Endothelial cell of umbilical vein (primary cell): ENCODE measurements around the gene SYNE1. TPM values are rescaled to one million over a fixed set of nuclear protein-coding genes. Genes with fewer than 3 reads are reported as not detected.

Source experiments
- BruUV-seq: library from RNA; stranded (reverse); fragments of 400-500 nt; replicated peaks from 2 replicates; lab custom pipeline; 2021; lab: Mats Ljungman, UMichigan
- CTCF ChIA-PET: fragments of 300-600, 350-600 bp; sonication (Branson Sonifier 250); formaldehyde crosslinking; loops from one replicate; lab custom pipeline; 2021; ENCODE audit warnings: antibody characterized with exemption, inconsistent platforms; lab: Charles Lee
- POLR2A ChIA-PET: fragments of 300-600, 350-600 bp; sonication (Branson Sonifier 250); formaldehyde crosslinking; loops from one replicate; lab custom pipeline; 2021; ENCODE audit warnings: antibody characterized with exemption, inconsistent platforms; lab: Charles Lee
- DNase-seq: peaks from one replicate; pipeline ENCODE4 v3.0.0-alpha.2; 2011; ENCODE audit warnings: low read depth, low spot score
- FAIRE-seq: peaks from 2 replicates; lab custom pipeline; 2011; peaks lifted over from hg19 to GRCh38; lab: Jason Lieb, UNC
- H2AFZ ChIP-seq: 2 replicates; pipeline ENCODE4 v1.6.0; 2012; ENCODE audit warnings: low read depth, low read length, control low read depth, inconsistent platforms
- H3K27ac ChIP-seq: 2 replicates; pipeline ENCODE4 v1.5.1; 2011; ENCODE audit warnings: low read depth, mild to moderate bottlenecking, control low read depth, low read length, moderate library complexity; ENCODE audit not compliant: insufficient read depth
- H3K27me3 ChIP-seq, 2 experiments: 2 replicates each; pipeline versions ENCODE4 v1.6.0 to v1.6.1; 2011; ENCODE audit warnings: low read length in 2 of 2, mixed read lengths in 1 of 2; ENCODE audit not compliant: control insufficient read depth in 2 of 2, insufficient read depth in 2 of 2
- H3K36me3 ChIP-seq, 2 experiments: 2 replicates in 1 of 2; 3 replicates in 1 of 2; pipeline ENCODE4 v1.5.1; 2011; ENCODE audit warnings: low read length in 2 of 2, mild to moderate bottlenecking in 1 of 2, moderate library complexity in 1 of 2; ENCODE audit not compliant: control insufficient read depth in 2 of 2, insufficient read depth in 2 of 2; ENCODE audit errors: extremely low read depth in 1 of 2
- H3K4me1 ChIP-seq: 3 replicates; pipeline ENCODE4 v1.5.1; 2011; ENCODE audit warnings: mild to moderate bottlenecking, low read length; ENCODE audit not compliant: control insufficient read depth, insufficient read depth; ENCODE audit errors: extremely low read depth
- H3K4me2 ChIP-seq: 2 replicates; pipeline ENCODE4 v1.6.1; 2011; ENCODE audit warnings: low read length, control low read depth, mixed read lengths; ENCODE audit not compliant: insufficient read depth
- H3K4me3 ChIP-seq, 3 experiments: fragments of 200-600 bp in 1 of 3; sonication (generic), shearing (Covaris generic) in 1 of 3; replicated peaks in 1 of 3; 2 replicates each; pipeline ENCODE4 v1.5.1; 2011 to 2016; ENCODE audit warnings: control low read depth in 3 of 3, low read length in 3 of 3, mild to moderate bottlenecking in 2 of 3, inconsistent platforms in 1 of 3, low read depth in 1 of 3, moderate library complexity in 1 of 3; ENCODE audit not compliant: insufficient read depth in 1 of 3
- H3K79me2 ChIP-seq: 2 replicates; pipeline ENCODE4 v1.6.0; 2012; ENCODE audit warnings: low read length, inconsistent platforms; ENCODE audit not compliant: control insufficient read depth, insufficient read depth
- H3K9ac ChIP-seq: replicated peaks from 2 replicates; pipeline ENCODE3; 2011; ENCODE audit warnings: low read length, control low read depth; ENCODE audit not compliant: insufficient read depth; ENCODE audit errors: extremely low read depth
- H3K9me1 ChIP-seq: replicated peaks from 3 replicates; pipeline ENCODE4 v1.6.0; 2011; ENCODE audit warnings: mild to moderate bottlenecking, low read length; ENCODE audit not compliant: control insufficient read depth, insufficient read depth; ENCODE audit errors: extremely low read depth
- H3K9me3 ChIP-seq: replicated peaks from 2 replicates; pipeline ENCODE4 v1.5.1; 2012; ENCODE audit warnings: low read length, inconsistent platforms; ENCODE audit not compliant: control insufficient read depth, insufficient read depth
- H4K20me1 ChIP-seq: replicated peaks from 2 replicates; pipeline ENCODE3; 2011; ENCODE audit warnings: mild to moderate bottlenecking, low read length; ENCODE audit not compliant: control insufficient read depth, insufficient read depth; ENCODE audit errors: extremely low read depth
- EZH2 ChIP-seq: IDR thresholded peaks from 2 replicates; pipeline ENCODE4 v1.6.1; 2012; ENCODE audit warnings: borderline replicate concordance, low read depth, mild to moderate bottlenecking, moderate library complexity, low read length, inconsistent platforms; ENCODE audit not compliant: severe bottlenecking
- FOS ChIP-seq: IDR thresholded peaks from 2 replicates; pipeline ENCODE4 v1.6.1; 2011; ENCODE audit warnings: mild to moderate bottlenecking, low read length, moderate library complexity, borderline replicate concordance; ENCODE audit not compliant: insufficient read depth
- GATA2 ChIP-seq: IDR thresholded peaks from 2 replicates; pipeline ENCODE4 v1.7.0; 2011; ENCODE audit warnings: low read depth, mild to moderate bottlenecking, moderate library complexity, mixed read lengths, low read length; ENCODE audit not compliant: insufficient read length, insufficient read depth
- JUN ChIP-seq: IDR thresholded peaks from 2 replicates; pipeline ENCODE4 v1.6.1; 2011; ENCODE audit warnings: borderline replicate concordance, low read depth; ENCODE audit not compliant: insufficient read length, insufficient read depth
- MYC ChIP-seq: IDR thresholded peaks from one replicate; pipeline ENCODE4 v1.6.1; 2011; ENCODE audit warnings: mild to moderate bottlenecking, low read depth, low read length
- POLR2A ChIP-seq: IDR thresholded peaks from 2 replicates; pipeline ENCODE4 v1.6.1; 2012; ENCODE audit warnings: low read depth, mild to moderate bottlenecking, control low read depth, low read length
- POLR2AphosphoS5 ChIP-seq: IDR thresholded peaks from 2 replicates; pipeline ENCODE4 v1.6.1; 2012; ENCODE audit warnings: low read depth, mild to moderate bottlenecking, control low read depth, low read length, moderate library complexity; ENCODE audit not compliant: insufficient read depth
- dilution Hi-C: fragments of 300-500 bp; cut with MboI; formaldehyde crosslinking; loops from one replicate; pipeline ENCODE4 v1.15.0; 2019; ENCODE audit warnings: low sequenced_read_pairs; ENCODE audit not compliant: extremely low pct_ligation_motif_present
- intact Hi-C: fragments of 100-400 bp; cut with micrococcal nuclease; formaldehyde crosslinking; loops from one replicate; pipeline ENCODE4 v1.10.0; 2022
- polyA plus RNA-seq, 4 experiments: library from polyadenylated mRNA; depleted of rRNA in 3 of 4; stranded (reverse) in 3 of 4; unstranded in 1 of 4; fragments of >200 nt; gene quantifications; 2 replicates each; pipeline versions ENCODE4 v1.2.1 to v1.2.3, GENCODE V29; 2011 to 2012; ENCODE audit warnings: missing spikeins in 1 of 4
- total RNA-seq: library from RNA; stranded (reverse); gene quantifications from 2 replicates; pipeline ENCODE4 v1.2.3, GENCODE V29; 2021
- TF ChIP-seq, protein P1 (sequence below): IDR thresholded peaks from 2 replicates; pipeline ENCODE4 v1.6.1; 2011; ENCODE audit not compliant: insufficient read depth, insufficient read length
- TF ChIP-seq, protein P2 (sequence below), 2 donors: IDR thresholded peaks; 1 replicate in 1 of 2; 2 replicates in 1 of 2; pipeline ENCODE4 v1.5.1; 2011; ENCODE audit warnings: low read length in 2 of 2, mild to moderate bottlenecking in 2 of 2, moderate library complexity in 2 of 2, control low read depth in 1 of 2, inconsistent platforms in 1 of 2, low read depth in 1 of 2; ENCODE audit not compliant: insufficient read depth in 1 of 2; ENCODE audit errors: extremely low read depth in 1 of 2

The SYNE1 gene
- total and polyA plus RNA-seq, 2 donors (not counting 3 experiments of a cell fraction or from before 2014, with no cell fraction given), result 26.5 to 52.3 TPM

DNA sequence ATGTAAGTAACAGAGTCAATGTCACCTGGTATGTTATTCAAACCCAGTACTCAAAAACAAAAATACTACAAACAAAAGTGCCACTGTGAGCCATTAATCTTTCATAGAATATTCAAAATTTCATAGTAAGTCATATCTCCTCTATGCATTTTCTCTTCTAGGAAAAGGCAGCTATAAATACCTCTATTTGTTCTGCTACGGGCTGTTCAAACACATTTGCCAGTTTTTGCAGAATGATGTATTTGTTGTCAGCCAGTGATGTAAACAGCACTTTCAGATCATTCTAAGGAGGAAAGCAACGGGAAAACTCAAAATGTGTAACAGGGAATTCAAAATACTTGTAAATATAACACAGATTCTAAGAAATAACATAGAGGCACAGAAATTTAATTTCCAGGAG is 388.2 kb downstream of the SYNE1 start:
- no peak for DNase-seq
- no peaks in the 10 kb centered on the region for H3K27me3 ChIP-seq
- H2AFZ ChIP-seq, result no peak overlapping the region
- no peaks in the 10 kb centered on the region for H3K9me1 ChIP-seq
- intact Hi-C loops, result no loop called here
- ChIA-PET POLR2A (no interaction called here), CTCF (no interaction called here)
- TF ChIP-seq POLR2A (no peak), JUN (no peak), FOS (no peak), GATA2 (no peak), MYC (no peak), POLR2AphosphoS5 (no peak), EZH2 (no peak)
- TF ChIP-seq, protein P1, sequence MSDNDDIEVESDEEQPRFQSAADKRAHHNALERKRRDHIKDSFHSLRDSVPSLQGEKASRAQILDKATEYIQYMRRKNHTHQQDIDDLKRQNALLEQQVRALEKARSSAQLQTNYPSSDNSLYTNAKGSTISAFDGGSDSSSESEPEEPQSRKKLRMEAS, result no peak
- TF ChIP-seq, protein P2, sequence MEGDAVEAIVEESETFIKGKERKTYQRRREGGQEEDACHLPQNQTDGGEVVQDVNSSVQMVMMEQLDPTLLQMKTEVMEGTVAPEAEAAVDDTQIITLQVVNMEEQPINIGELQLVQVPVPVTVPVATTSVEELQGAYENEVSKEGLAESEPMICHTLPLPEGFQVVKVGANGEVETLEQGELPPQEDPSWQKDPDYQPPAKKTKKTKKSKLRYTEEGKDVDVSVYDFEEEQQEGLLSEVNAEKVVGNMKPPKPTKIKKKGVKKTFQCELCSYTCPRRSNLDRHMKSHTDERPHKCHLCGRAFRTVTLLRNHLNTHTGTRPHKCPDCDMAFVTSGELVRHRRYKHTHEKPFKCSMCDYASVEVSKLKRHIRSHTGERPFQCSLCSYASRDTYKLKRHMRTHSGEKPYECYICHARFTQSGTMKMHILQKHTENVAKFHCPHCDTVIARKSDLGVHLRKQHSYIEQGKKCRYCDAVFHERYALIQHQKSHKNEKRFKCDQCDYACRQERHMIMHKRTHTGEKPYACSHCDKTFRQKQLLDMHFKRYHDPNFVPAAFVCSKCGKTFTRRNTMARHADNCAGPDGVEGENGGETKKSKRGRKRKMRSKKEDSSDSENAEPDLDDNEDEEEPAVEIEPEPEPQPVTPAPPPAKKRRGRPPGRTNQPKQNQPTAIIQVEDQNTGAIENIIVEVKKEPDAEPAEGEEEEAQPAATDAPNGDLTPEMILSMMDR (IDR thresholded peaks at IDR 0.05; ENCODE audit: extremely low read depth in 1 of 2, insufficient read depth in 1 of 2, low read depth in 1 of 2, low read length in 2 of 2), result no peak
- H3K9me3 ChIP-seq, result no peaks in the 10 kb centered on the region
- no peaks in the 10 kb centered on the region for H3K79me2 ChIP-seq
- H3K36me3 ChIP-seq, result no peaks in the 10 kb centered on the region
- no peaks in the 10 kb centered on the region for H4K20me1 ChIP-seq
- H3K4me1 ChIP-seq, result no peaks in the 10 kb centered on the region
- dilution Hi-C loops, result no loop called here
- H3K27ac ChIP-seq, result no peak overlapping the region
- no peak overlapping the region for H3K4me3 ChIP-seq
- H3K9ac ChIP-seq, result no peak overlapping the region
- FAIRE-seq, result no peak
- BruUV-seq, result no TSS peak
- H3K4me2 ChIP-seq, result no peak overlapping the region
